H9 (cell line): Measurements from ENCODE around the gene SHISA8. TPM values are rescaled to one million over a fixed set of nuclear protein-coding genes. Genes with fewer than 3 reads are reported as not detected.

Source experiments
- DNase-seq: peaks from one replicate; pipeline ENCODE4 v3.0.0-alpha.2; 2017
- H2AFZ ChIP-seq: one replicate; pipeline ENCODE4 v1.6.1; 2013; ENCODE audit warnings: mild to moderate bottlenecking, low read length, control low read depth, moderate library complexity
- H2AK5ac ChIP-seq: 2 replicates; pipeline ENCODE4 v1.6.1; 2013; ENCODE audit warnings: low read length, control low read depth, mixed read lengths; ENCODE audit not compliant: insufficient read length
- H2BK120ac ChIP-seq: one replicate; pipeline ENCODE4 v1.6.1; 2013; ENCODE audit warnings: low read depth, mild to moderate bottlenecking, low read length, control low read depth, inconsistent platforms; ENCODE audit not compliant: poor library complexity, severe bottlenecking
- H2BK12ac ChIP-seq: 2 replicates; pipeline ENCODE4 v1.6.1; 2013; ENCODE audit warnings: low read length, control low read depth, mixed read lengths, low read depth; ENCODE audit not compliant: insufficient read length
- H2BK15ac ChIP-seq: 2 replicates; pipeline ENCODE4 v1.6.1; 2013; ENCODE audit warnings: low read depth, low read length, control low read depth
- H2BK20ac ChIP-seq: one replicate; pipeline ENCODE4 v1.6.1; 2013; ENCODE audit warnings: low read depth, mild to moderate bottlenecking, low read length, control low read depth, inconsistent platforms; ENCODE audit not compliant: poor library complexity, severe bottlenecking
- H2BK5ac ChIP-seq: 2 replicates; pipeline ENCODE4 v1.6.1; 2013; ENCODE audit warnings: low read length, control low read depth, mixed read lengths; ENCODE audit not compliant: insufficient read length
- H3K14ac ChIP-seq: 2 replicates; pipeline ENCODE4 v1.6.1; 2013; ENCODE audit warnings: low read length, control low read depth; ENCODE audit not compliant: insufficient read depth
- H3K18ac ChIP-seq: 2 replicates; pipeline ENCODE4 v1.6.1; 2013; ENCODE audit warnings: low read depth, mild to moderate bottlenecking, mixed read lengths, low read length, control low read depth; ENCODE audit not compliant: insufficient read length
- H3K23ac ChIP-seq: 2 replicates; pipeline ENCODE4 v1.6.1; 2013; ENCODE audit warnings: low read length, control low read depth, mixed read lengths, low read depth; ENCODE audit not compliant: insufficient read length
- H3K23me2 ChIP-seq: 2 replicates; pipeline ENCODE4 v1.6.1; 2013; ENCODE audit warnings: low read depth, mild to moderate bottlenecking, mixed read lengths, low read length, control low read depth; ENCODE audit not compliant: insufficient read length, poor library complexity, severe bottlenecking
- H3K27ac ChIP-seq: 2 replicates; pipeline ENCODE4 v1.5.1; 2013; ENCODE audit warnings: low read length, control low read depth, mixed read lengths, low read depth; ENCODE audit not compliant: insufficient read length
- H3K27me3 ChIP-seq: 2 replicates; pipeline ENCODE4 v1.6.1; 2013; ENCODE audit warnings: low read length, control low read depth, inconsistent platforms; ENCODE audit not compliant: insufficient read depth
- H3K4ac ChIP-seq: 2 replicates; pipeline ENCODE4 v1.6.1; 2013; ENCODE audit warnings: low read depth, mild to moderate bottlenecking, control low read depth, inconsistent platforms, low read length, moderate library complexity
- H3K4me1 ChIP-seq: 2 replicates; pipeline ENCODE4 v1.6.1; 2013; ENCODE audit warnings: low read length, control low read depth, inconsistent platforms; ENCODE audit not compliant: insufficient read depth
- H3K4me2 ChIP-seq: 2 replicates; pipeline ENCODE4 v1.6.1; 2013; ENCODE audit warnings: low read length, control low read depth, mixed read lengths; ENCODE audit not compliant: insufficient read length, insufficient read depth
- H3K56ac ChIP-seq: 2 replicates; pipeline ENCODE4 v1.6.1; 2013; ENCODE audit warnings: low read depth, mild to moderate bottlenecking, mixed read lengths, low read length, control low read depth; ENCODE audit not compliant: insufficient read length
- H3K79me1 ChIP-seq: 2 replicates; pipeline ENCODE4 v1.6.1; 2013; ENCODE audit warnings: low read depth, mild to moderate bottlenecking, moderate library complexity, low read length, control low read depth, inconsistent platforms; ENCODE audit not compliant: insufficient read depth, poor library complexity, severe bottlenecking
- H3K79me2 ChIP-seq: 2 replicates; pipeline ENCODE4 v1.6.1; 2013; ENCODE audit warnings: low read length, control low read depth, inconsistent platforms; ENCODE audit not compliant: insufficient read depth
- H3K9ac ChIP-seq: 2 replicates; pipeline ENCODE4 v1.6.1; 2013; ENCODE audit warnings: low read length, control low read depth, mixed read lengths; ENCODE audit not compliant: insufficient read length; ENCODE audit errors: extremely low read depth
- H3K9me3 ChIP-seq: one replicate; pipeline ENCODE4 v1.6.1; 2013; ENCODE audit warnings: low read depth, low read length, inconsistent platforms; ENCODE audit not compliant: control insufficient read depth
- H3T11ph ChIP-seq: one replicate; pipeline ENCODE4 v1.6.1; 2013; ENCODE audit warnings: mild to moderate bottlenecking, low read length, control low read depth, inconsistent platforms
- H4K20me1 ChIP-seq: one replicate; pipeline ENCODE4 v1.6.1; 2013; ENCODE audit not compliant: control insufficient read depth, insufficient read length, insufficient read depth
- H4K5ac ChIP-seq: 2 replicates; pipeline ENCODE4 v1.6.1; 2013; ENCODE audit warnings: low read depth, mild to moderate bottlenecking, mixed read lengths, low read length, control low read depth; ENCODE audit not compliant: insufficient read length
- H4K8ac ChIP-seq: replicated peaks from 2 replicates; pipeline ENCODE4 v1.6.1; 2013; ENCODE audit warnings: low read length, control low read depth, mixed read lengths, low read depth; ENCODE audit not compliant: insufficient read length
- H4K91ac ChIP-seq: 2 replicates; pipeline ENCODE4 v1.6.1; 2013; ENCODE audit warnings: low read depth, mild to moderate bottlenecking, moderate library complexity, mixed read lengths, low read length, control low read depth; ENCODE audit not compliant: insufficient read length
- H3K27ac Mint-ChIP-seq, 3 experiments: 2 replicates in 2 of 3; 3 replicates in 1 of 3; pipeline ENCODE4 v1.8.0; 2020 to 2021; ENCODE audit warnings: mixed read lengths in 3 of 3, mild to moderate bottlenecking in 1 of 3, moderate library complexity in 1 of 3
- H3K27me3 Mint-ChIP-seq: 2 replicates; pipeline ENCODE4 v1.8.0; 2021; ENCODE audit warnings: low read depth, mild to moderate bottlenecking, moderate library complexity, mixed read lengths
- H3K36me3 Mint-ChIP-seq, 3 experiments: 2 replicates in 2 of 3; 3 replicates in 1 of 3; pipeline ENCODE4 v1.8.0; 2020 to 2021; ENCODE audit warnings: low read depth in 3 of 3, mixed read lengths in 3 of 3; ENCODE audit not compliant: insufficient read depth in 1 of 3
- H3K4me1 Mint-ChIP-seq, 2 experiments: 2 replicates each; pipeline ENCODE4 v1.8.0; 2020; ENCODE audit warnings: mixed read lengths in 2 of 2
- H3K4me3 Mint-ChIP-seq, 2 experiments: 2 replicates in 1 of 2; 3 replicates in 1 of 2; pipeline ENCODE4 v1.8.0; 2020 to 2021; ENCODE audit warnings: mild to moderate bottlenecking in 2 of 2, mixed read lengths in 2 of 2, moderate library complexity in 1 of 2
- H3K9me3 Mint-ChIP-seq, 2 experiments: 2 replicates in 1 of 2; 3 replicates in 1 of 2; pipeline ENCODE4 v1.8.0; 2020; ENCODE audit warnings: mild to moderate bottlenecking in 2 of 2, mixed read lengths in 2 of 2, moderate library complexity in 1 of 2
- WGBS: extraction: QIAGEN DNeasy Blood & Tissue Kit; methylation state at CpG from one replicate; pipeline ENCODE4 v1.1.7; 2013; ENCODE audit warnings: missing lambda C conversion rate, low lambda C conversion rate, mixed read lengths; ENCODE audit not compliant: insufficient read length; ENCODE audit errors: extremely low coverage; 5-methylcytosine and 5-hydroxymethylcytosine counted together
- total RNA-seq: library from RNA; stranded (reverse); gene quantifications from 2 replicates; pipeline ENCODE4 v1.2.1, GENCODE V29; 2021
- TF ChIP-seq, protein P1 (sequence below): fragments of 200-600 bp; sonication (generic); conservative IDR thresholded peaks from 3 replicates; pipeline ENCODE4 v1.8.0; 2021; ENCODE audit warnings: antibody characterized with exemption, mild to moderate bottlenecking

SHISA8 gene
- total RNA-seq, 1 experiment from 2014 or later: 1.4 TPM

DNA sequence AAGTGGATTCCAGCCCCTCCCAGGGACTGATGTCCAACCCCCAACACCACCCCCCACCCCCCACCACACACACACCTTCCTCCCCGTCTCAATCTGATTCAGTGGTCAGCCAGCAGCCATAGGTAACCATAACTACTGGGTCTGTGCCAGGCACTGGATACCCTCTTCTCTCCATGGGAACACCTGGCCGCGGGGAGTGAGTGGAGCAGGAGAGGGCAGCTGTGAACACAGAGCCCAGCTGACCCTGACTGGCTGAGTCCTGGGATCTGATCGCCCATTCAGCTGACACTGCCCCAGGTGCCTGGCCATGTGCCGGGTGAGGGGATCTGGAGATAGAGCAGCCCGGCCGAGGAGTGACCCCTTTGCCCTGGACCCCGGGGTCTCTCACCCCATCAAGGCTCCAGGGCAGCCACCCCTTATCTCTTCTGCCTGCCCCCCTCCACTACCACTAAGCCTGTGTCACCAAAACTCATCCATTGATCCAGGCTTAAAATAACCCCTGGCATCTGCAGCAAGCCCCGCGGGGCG is 2.6 kb upstream of the SHISA8 start:
- WGBS: no CpG with 5 or more reads among the region's 11 CpGs
- no peak overlapping the region for H3K14ac ChIP-seq
- no peak overlapping the region for H3T11ph ChIP-seq
- peaks cover 2% of the 10 kb centered on the region for H4K20me1 ChIP-seq
- H3K27ac ChIP-seq: no peak overlapping the region
- no peaks in the 10 kb centered on the region; a peak in 1 of 5 replicates for H3K9me3 Mint-ChIP-seq
- peaks cover 2% of the 10 kb centered on the region; the same call in 1 of the 2 replicates for H3K4me1 ChIP-seq
- no peak overlapping the region for H3K4ac ChIP-seq
- H2BK5ac ChIP-seq: no peak overlapping the region
- no peak overlapping the region for H4K8ac ChIP-seq
- H2BK15ac ChIP-seq: no peak overlapping the region
- H3K23ac ChIP-seq: no peak overlapping the region
- no peak overlapping the region for H2BK12ac ChIP-seq
- no peak overlapping the region; a peak in 1 of 5 replicates for H3K4me3 Mint-ChIP-seq
- no peak overlapping the region for H3K18ac ChIP-seq
- no peak overlapping the region for H4K91ac ChIP-seq
- no peak overlapping the region for H3K27ac Mint-ChIP-seq
- no peak overlapping the region for H2AFZ ChIP-seq
- no peak overlapping the region for H4K5ac ChIP-seq
- no peaks in the 10 kb centered on the region for H3K79me2 ChIP-seq
- H2BK20ac ChIP-seq: no peak overlapping the region
- no peak overlapping the region for H3K4me2 ChIP-seq
- H3K79me1 ChIP-seq: no peaks in the 10 kb centered on the region
- H3K23me2 ChIP-seq: peaks cover 12% of the 10 kb centered on the region
- DNase-seq: no peak
- no peak overlapping the region for H3K9ac ChIP-seq
- peaks cover 41% of the 10 kb centered on the region for H3K27me3 ChIP-seq
- H2AK5ac ChIP-seq: no peak overlapping the region
- H3K36me3 Mint-ChIP-seq: no peaks in the 10 kb centered on the region; a peak in 1 of 7 replicates
- no peak overlapping the region for H2BK120ac ChIP-seq
- TF ChIP-seq, protein P1, sequence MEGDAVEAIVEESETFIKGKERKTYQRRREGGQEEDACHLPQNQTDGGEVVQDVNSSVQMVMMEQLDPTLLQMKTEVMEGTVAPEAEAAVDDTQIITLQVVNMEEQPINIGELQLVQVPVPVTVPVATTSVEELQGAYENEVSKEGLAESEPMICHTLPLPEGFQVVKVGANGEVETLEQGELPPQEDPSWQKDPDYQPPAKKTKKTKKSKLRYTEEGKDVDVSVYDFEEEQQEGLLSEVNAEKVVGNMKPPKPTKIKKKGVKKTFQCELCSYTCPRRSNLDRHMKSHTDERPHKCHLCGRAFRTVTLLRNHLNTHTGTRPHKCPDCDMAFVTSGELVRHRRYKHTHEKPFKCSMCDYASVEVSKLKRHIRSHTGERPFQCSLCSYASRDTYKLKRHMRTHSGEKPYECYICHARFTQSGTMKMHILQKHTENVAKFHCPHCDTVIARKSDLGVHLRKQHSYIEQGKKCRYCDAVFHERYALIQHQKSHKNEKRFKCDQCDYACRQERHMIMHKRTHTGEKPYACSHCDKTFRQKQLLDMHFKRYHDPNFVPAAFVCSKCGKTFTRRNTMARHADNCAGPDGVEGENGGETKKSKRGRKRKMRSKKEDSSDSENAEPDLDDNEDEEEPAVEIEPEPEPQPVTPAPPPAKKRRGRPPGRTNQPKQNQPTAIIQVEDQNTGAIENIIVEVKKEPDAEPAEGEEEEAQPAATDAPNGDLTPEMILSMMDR: no peak
- H3K56ac ChIP-seq: no peak overlapping the region
- H3K9me3 ChIP-seq: no peaks in the 10 kb centered on the region
- peaks cover 80% of the 10 kb centered on the region for H3K27me3 Mint-ChIP-seq
- H3K4me1 Mint-ChIP-seq: peaks cover 7 to 22% of the 10 kb centered on the region in 2 experiments; a peak in 3 of 4 replicates
